CD4-positive, alpha-beta T cell treated with Interleukin-6 at 100 ng/mL for 8 hours (primary cell): ENCODE results near the gene UMAD1.

Source experiments
- DNase-seq: peaks from one replicate; pipeline ENCODE4 v3.0.0-alpha.2; 2020; ENCODE audit warnings: mixed read lengths, low spot score

UMAD1 gene

DNA sequence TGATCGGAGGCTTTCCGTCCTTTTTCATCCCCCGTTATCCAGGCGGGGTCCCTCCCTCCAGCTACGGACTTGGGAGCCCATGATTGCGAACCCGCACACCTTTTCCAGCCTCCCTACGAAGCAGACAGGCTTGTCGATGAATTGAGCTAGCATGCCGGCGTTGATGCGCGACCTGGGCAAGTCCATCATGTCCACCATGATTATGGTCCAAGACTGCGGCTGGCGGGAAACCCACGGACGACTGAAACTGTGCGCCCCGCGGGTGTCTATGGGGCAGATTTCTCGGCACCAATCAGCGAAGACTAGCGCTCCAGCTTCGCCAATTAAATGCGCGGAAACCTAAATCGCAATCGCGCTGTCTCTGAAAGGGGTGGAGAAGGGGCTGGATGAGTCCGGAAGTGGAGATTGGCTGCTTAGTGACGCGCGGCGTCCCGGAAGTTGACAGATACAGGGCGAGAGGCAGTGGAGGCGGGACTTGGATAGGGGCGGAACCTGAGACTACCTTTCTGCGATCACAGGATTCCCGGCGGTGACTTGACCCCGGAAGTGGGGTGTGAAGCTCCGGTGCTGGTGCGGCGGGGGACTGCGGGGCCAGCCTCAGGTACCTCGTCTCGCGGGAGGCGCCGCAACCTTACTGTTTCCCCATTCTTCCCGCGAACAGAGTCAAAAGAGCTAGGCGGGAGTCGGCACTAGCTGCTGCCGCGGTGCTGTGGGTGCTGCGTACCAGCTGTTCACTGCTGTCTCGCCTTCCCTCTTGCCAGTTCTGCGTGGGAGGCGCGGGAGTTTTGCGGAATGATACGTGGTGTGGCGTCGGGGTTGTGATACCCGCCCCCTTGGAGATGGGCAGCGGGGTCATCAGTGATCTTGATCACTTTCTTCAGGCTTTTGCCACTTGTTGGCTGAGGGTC is at the start of gene UMAD1:
Gene UMAD1 (plus strand): TSS at position 532 of the 908 bp plus-strand sequence. CDS start 32,620 bp downstream, outside the sequence.
- peak; percentile 99 for DNase-seq

DNA sequence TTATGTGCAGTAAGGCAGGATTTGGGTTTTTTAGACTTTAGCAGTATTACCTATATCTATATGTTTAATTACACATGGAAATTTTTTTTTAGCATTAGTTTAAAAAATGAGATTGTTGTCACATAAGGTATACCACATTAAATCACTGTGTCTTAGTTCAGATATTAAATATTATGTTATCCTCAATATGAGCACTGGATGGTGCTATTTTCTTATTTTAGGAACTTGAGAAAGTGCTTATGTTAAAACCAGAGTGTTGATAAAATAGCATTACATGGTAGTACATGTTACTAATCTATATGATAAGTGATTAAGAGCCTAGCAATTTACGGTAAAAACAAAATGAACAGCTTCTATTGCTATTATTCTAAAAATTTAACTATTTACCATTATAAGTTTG is 45.1 kb upstream of the UMAD1 start:
- peak; percentile 8 for DNase-seq

GRCh38 chr7:7596176-7596575 is 44.4 kb upstream of the UMAD1 start:
- no peak for DNase-seq

GRCh38 chr7:7607010-7607409 is 33.5 kb upstream of the UMAD1 start:
- no peak for DNase-seq

DNA sequence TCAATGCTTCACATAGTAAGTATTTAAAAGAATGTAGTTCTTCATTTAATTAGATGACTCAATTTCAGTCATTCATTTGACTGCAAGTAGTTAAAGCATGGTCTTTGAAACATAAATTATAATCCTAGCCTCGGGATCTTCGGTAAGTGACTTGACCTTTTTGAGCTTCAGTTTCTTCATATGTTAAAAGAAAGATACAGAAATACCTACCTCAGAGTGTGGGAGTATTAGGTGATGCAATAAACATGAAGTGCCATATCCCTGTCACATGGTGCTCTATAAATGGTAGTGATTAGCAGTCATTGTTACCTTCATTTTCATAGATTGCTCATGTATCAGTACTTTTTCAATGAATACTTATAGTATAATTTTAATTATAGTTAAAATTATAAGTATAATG is 31.2 kb upstream of the UMAD1 start:
- no peak for DNase-seq

DNA sequence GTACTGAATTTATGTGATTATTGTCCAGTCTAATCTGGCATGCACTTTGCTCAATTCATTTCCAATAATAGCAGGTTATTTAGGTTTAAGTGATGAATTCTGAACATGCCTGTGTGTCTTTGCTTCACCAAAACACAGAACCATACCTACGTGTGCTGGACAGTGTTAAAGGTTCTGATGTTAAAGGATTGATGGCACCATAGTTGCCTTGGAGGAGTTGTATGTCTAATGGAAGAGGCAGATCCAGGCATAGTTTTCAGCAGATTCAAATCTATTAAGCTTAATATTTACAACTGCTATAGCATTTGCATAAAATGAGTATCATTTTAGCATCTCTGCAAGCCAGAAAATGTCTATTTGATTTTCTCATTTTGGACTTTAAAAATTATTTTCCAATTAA is 28.0 kb upstream of the UMAD1 start:
- DNase-seq, result no peak

DNA sequence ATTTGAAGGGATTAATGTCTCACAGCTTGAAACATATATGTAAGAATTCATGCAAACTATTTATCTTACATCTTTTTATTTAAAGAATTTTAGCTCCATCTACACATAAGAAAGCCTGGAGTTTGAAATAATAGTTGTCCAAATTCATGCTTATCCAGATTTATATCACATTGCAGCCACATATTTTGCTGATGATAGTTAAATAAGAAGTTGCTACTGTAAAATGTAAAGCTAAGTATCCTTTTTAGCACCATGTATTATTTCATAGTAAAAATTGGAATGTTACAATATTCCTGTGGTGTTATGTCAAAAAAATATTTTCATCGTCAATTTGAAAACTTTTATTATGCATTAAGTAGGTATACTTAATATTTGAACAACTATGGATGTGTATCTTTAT is 27.3 kb upstream of the UMAD1 start:
- DNase-seq, result no peak

GRCh38 chr7:7614018-7614741 is 26.4 kb upstream of the UMAD1 start:
- no peak for DNase-seq

GRCh38 chr7:7617550-7617949 is 23.0 kb upstream of the UMAD1 start:
- DNase-seq, result no peak

- no peak for DNase-seq
These were observed 22.1 kb upstream of the UMAD1 start for GRCh38 chr7:7618410-7618809.

DNA sequence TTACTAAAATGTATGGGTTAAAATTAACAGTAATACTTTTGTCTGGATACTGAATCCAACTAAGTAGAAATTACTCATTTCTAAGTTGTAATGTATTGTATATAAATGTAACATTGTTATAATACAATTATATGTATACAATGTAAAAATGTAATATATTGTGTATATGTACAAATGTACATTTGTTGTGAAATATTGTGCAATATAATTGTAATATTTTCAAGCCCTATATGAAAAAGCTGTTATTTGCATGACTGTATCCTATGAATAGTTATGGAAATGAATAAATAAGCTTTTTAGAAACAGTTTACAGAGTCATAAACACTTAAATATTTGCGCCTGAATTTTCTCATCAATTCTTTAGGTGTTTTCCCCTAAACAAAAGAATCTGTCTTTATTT is 20.3 kb upstream of the UMAD1 start:
- no peak for DNase-seq

DNA sequence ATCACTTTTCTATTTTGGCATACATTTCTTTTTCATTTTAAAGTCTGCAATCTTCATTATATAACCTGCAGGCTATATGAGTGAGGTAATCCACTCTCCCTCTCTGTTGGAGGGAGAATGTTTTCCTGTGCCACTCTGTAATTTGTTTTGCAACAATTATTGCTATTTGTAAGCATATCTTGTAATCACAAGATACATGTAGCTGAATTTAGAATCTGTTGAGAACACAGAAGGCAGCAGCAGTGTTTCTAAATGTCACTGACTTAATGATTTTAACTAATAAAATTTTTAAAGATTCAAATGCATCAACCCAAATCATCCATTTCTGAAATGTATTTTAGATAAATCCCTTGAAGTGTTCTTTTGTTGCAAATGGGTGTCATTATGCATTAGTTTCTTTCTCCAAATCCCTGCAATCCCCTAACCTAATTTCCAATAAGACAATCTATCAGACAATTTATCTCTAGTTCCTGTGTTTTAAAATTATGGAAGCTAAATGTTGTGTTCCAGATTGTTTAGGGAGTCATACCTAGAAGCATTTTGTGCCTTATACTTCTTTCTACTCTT is 19.8 kb upstream of the UMAD1 start:
- DNase-seq, result no peak

DNA sequence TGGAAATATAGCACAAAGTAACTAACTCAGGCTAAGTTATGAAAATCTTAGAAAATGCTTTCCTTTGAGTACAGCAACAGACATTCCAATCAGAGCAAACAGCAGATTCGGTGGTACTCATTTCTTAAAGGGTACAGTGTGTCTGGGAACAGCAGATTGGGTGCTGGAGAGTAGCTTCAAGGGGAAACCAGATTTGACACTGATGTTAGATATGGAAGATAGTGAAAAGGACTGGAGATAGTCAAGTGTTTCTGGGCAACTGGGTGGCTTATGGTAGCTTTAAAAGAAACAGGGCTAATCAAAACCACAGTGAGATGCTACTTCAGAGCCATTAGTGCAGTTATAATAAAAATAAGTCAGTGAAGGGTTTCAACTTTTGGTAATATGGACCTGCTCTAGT is 12.1 kb upstream of the UMAD1 start:
- no peak for DNase-seq

GRCh38 chr7:7630626-7631329 is 9.8 kb upstream of the UMAD1 start:
- DNase-seq, result no peak

GRCh38 chr7:7639421-7639820 is 1.1 kb upstream of the UMAD1 start:
- DNase-seq, result no peak

GRCh38 chr7:7639847-7640220 is 718 bp upstream of the UMAD1 start:
- DNase-seq, result peak; percentile 41

GRCh38 chr7:7641129-7641663 is 644 bp downstream of the UMAD1 start:
- no peak for DNase-seq

DNA sequence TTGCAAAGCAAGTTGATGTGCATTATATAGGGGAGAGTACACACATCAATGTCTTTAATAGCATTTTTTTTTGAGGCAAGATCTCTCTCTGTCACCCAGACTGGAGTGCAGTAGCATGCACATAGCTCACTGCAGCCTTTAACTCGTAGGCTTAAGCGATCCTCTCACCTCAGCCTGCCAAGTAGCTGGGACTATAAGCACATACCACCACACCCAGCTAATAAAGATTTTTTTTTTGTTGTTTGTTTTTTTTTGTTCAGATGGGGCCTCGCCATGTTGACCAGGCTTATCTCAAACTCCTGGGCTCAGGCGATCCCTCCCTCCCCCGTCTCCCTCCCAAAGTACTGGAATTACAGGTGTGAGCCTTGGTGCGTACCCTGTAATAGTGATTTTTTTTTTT is 1.5 kb downstream of the UMAD1 start:
- DNase-seq, result no peak

- no peak for DNase-seq
These were observed 7.0 kb downstream of the UMAD1 start for GRCh38 chr7:7647495-7648036.

- no peak for DNase-seq
These were observed 10.2 kb downstream of the UMAD1 start for GRCh38 chr7:7650682-7651206.

- no peak for DNase-seq
These were observed 10.9 kb downstream of the UMAD1 start for GRCh38 chr7:7651479-7651878.
